ENCODE results near the gene WDR90. TPM values are rescaled to one million over a fixed set of nuclear protein-coding genes. Genes with fewer than 3 reads are reported as not detected.
"Not testable (repeated sequence)": the region's sequence is repeated elsewhere in the genome, so short reads cannot be mapped to it uniquely, and the experiment has no call there.

The WDR90 gene
- total RNA-seq, 1 donor from 2014 or later, result 33.3 TPM

DNA sequence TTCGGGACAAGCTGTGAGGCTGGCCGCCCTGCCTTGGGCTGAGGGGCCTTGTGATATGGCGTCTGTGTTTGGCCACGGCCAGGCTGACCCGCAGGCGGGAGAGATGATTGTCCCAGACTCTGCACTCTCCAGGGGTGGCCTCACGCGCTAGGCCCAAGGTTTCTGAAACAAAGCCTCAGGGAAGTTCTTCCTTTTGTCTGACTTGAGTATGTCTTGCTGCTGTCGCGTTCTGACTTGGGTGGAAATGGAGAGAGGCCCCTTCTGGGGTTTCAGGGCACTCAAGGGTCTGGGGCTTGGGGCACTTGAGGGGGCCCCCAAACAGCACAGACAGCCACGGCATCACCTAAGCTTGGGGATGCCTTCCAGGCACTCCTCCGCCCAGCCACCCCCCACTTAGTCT is 61.9 kb downstream of the WDR90 start:
- intact Hi-C loops (cut with DNase I), result loop anchor here (2.0 kb wide), 1 partner anchor 74 kb away; no protein-coding TSS in a partner anchor
- no peak for ATAC-seq

DNA sequence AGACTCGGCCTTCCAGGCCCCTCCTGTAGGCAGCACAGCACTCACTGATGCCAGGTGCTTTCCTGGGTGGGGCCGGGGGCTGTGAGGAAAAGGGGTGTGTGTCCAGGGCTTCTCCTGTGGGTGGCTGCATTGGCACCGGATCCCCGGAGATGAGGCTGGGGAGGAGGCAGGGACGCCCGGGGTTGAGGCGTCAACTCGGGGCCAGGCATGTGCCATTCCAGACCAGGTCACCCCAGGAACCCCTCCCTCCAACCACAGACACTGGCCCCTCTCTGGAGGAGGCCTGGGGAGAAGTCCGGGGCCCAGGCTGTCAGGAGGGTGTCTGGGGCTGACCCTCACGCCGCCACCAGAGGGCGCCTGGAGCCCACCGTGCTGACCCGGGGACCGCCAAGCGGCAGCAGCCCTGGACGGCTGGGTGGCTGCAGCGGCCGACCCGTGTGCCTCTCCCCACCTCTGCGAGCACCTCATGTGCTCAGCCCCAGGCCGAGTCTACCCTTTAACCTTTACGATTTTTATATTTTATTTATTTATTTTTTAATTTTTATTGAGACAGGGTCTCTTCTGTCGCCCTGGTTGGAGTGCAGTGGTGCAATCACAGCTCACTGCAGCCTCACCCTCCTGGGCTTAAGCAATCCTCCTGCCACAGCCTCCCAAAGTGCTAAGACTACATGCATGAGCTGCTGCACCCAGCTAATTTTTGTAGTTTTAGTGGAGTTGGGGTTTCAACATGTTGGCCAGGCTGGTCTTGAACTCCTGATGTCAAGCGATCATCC is 62.6 kb downstream of the WDR90 start:
- peak; percentile 67 for ATAC-seq
- DNase-seq (ENCODE audit: low spot score), result peak; percentile 90
- intact Hi-C loops (cut with DNase I), result loop anchor here (2.0 kb wide), 1 partner anchor 73 kb away; no protein-coding TSS in a partner anchor

More for the DNA sequence above, 61.9 kb downstream of the WDR90 start:
- DNase-seq (ENCODE audit: low spot score), result no peak

DNA sequence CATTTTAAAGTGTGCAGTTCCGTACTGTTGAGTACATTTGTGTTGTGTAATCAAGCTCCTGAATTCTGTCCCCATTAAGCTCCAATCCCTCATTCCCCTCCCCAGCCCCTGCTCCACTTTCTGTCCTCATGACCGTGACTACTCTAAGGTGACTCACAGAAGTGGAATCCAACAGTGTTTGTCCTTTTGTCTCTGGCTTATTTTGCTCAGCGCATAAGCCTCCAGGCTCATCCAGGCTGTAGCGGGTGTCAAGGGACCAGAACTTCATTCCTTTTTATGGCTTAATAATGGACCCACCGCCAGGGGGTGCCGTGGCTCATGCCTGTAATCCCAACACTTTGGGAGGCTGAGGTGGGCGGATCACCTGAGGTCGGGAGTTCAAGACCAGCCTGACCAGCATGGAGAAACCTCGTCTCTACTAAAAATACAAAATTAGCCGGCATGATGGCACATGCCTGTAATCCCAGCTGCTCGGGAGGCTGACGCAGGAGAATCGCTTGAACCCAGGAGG is 63.6 kb downstream of the WDR90 start:
- DNase-seq (ENCODE audit: low spot score); ATAC-seq; intact Hi-C loops (cut with DNase I): not testable (repeated sequence)

DNA sequence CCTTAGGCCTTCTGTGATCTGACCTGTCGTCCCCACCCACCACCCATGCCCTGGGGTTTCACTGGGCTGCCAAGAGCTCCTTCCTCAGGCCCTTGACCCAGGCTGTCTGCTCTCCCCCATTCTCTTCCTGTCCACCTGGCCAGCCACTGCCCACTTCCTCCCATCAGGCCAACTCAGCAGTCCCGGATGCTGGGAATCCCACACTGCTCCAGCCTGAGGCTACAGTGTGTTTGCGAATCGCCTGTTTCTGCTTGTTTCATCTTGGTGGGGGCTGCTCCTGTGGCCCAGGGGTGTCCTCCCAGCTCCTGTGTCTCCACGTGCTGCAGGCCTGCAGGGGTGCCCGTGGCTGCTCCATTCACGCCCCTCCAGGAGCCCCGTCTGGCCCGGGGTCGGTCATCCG is 64.9 kb downstream of the WDR90 start:
- ATAC-seq (no peak), DNase-seq (ENCODE audit: low spot score) (no peak)
- intact Hi-C loops (cut with DNase I), result no loop called here

DNA sequence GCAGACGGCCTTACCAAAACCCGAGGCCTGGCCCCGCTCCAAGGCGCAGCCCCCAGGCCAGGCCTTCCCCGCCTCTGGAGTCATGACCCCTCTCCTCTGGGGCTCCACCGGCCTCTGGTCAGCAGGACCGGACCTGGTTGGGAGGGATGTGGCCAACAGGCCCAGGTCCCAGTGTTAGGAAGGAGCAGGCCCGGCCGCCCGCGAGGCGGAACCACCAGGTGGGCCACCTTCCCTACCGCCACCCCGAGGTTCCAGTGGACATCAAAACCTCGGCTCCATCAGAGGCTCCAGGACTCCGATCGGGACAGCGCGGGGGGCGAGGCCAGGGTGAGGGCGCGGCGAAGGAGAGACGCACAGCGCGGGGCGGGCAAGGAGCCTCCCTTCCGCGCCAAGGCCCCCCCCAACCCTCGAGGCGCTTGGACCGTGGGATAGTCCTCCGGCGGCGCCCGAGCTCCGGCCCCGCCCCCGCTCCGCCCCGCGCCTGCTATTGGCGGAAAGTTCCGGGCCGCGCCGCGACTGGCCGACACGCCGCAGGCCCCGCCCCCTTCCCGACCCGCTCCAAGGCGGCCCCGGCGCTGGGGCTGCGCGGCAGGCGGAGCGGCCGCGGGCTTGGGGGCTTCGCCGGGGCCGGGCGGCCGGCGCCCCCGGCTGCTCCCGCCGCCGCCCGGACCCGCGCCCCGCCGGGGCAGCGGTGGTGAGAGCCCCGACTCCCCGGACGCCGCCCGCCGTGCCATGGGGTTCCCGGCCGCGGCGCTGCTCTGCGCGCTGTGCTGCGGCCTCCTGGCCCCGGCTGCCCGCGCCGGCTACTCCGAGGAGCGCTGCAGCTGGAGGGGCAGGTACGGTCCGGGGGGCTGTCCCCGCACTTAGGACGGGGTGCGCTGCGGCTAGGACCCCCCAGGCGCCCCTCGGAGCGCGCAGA is 65.7 kb downstream of the WDR90 start, which contains the start of gene METRN:
METRN (plus strand) TSS at position 561 of the 919 bp plus-strand sequence; CDS start at position 733, 172 bp downstream.
- intact Hi-C loops (cut with DNase I), result no loop called here
- ATAC-seq (peak; percentile 91), DNase-seq (ENCODE audit: low spot score) (peak; percentile 96)

DNA sequence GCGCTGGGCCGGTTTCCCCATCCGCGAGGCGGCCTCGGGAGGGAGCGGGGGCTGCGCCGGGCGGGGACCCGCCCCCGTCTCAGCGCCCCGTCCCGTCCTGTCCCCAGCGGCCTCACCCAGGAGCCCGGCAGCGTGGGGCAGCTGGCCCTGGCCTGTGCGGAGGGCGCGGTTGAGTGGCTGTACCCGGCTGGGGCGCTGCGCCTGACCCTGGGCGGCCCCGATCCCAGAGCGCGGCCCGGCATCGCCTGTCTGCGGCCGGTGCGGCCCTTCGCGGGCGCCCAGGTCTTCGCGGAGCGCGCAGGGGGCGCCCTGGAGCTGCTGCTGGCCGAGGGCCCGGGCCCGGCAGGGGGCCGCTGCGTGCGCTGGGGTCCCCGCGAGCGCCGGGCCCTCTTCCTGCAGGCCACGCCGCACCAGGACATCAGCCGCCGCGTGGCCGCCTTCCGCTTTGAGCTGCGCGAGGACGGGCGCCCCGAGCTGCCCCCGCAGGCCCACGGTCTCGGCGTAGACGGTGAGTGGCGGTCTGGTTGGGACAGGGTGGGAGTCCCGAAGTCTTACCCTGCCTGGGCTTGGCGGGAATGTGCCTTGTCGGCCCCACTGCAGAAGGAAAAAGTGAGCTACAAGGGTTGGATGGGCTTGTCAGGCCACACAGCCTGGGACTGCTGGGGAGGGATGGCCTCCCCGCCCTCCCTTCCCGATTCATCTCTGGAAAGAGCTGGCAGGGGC is 66.5 kb downstream of the WDR90 start:
- no peak for ATAC-seq
- no peak for DNase-seq (ENCODE audit: low spot score)
- intact Hi-C loops (cut with DNase I), result no loop called here

DNA sequence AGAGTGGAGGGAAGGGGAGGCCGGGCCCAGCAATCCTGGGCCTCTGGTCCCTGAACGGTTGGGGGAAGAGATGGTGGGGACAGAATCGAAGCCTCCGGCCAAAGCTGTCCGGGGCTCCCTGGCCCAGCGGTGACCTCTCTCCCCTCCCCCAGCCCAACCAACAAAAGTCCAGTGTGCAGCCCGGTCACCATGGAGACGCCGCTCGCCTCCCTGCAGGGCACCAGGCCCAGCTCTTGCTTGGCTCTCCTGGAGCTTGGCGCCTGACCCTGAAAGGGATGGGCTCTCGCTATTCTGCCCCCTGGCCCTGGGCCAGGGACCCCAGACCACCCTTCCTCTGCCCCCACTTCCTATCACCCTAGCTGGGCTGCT is 67.0 kb downstream of the WDR90 start:
- intact Hi-C loops (cut with DNase I), result no loop called here
- DNase-seq (ENCODE audit: low spot score), result peak; percentile 86

DNA sequence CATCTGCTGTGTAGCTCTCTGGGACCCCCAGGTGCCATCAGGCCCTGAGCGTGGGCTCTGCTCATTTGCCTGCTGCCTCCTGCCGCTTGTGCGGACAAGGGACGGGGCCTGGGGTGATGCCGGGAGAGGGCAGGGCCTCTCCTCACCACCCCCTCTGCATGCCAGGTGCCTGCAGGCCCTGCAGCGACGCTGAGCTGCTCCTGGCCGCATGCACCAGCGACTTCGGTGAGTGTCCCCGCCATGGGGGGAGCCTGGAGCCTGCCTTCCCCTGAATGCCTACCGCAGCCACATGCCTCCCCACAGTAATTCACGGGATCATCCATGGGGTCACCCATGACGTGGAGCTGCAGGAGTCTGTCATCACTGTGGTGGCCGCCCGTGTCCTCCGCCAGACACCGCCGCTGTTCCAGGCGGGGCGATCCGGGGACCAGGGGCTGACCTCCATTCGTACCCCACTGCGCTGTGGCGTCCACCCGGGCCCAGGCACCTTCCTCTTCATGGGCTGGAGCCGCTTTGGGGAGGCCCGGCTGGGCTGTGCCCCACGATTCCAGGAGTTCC is 67.7 kb downstream of the WDR90 start:
- DNase-seq (ENCODE audit: low spot score), result no peak
- intact Hi-C loops (cut with DNase I), result no loop called here
- ATAC-seq, result no peak

More for the DNA sequence above, 67.0 kb downstream of the WDR90 start:
- ATAC-seq, result peak; percentile 36

Other genes with a start within 250 kb of the WDR90 start
- 10.4 TPM for gene DECR2, start 247.5 kb upstream of the WDR90 start, total RNA-seq
- 56.0 TPM for gene RAB11FIP3, start 223.7 kb upstream of the WDR90 start, total RNA-seq
- 35.2 TPM for gene CAPN15, start 121.7 kb upstream of the WDR90 start, total RNA-seq
- gene PRR35, start 89.0 kb upstream of the WDR90 start, total RNA-seq, result not detected
- 1.2 TPM for gene NHLRC4, start 82.4 kb upstream of the WDR90 start, total RNA-seq
- gene PIGQ, start 79.4 kb upstream of the WDR90 start, total RNA-seq, result 46.6 TPM
- gene RAB40C, start 59.3 kb upstream of the WDR90 start, total RNA-seq, result 22.5 TPM
- gene WFIKKN1, start 18.4 kb upstream of the WDR90 start, total RNA-seq, result 1.5 TPM
- 54.1 TPM for gene METTL26, start 13.1 kb upstream of the WDR90 start, total RNA-seq
- 15.5 TPM for gene MCRIP2, start 7.5 kb upstream of the WDR90 start, total RNA-seq
- 95.9 TPM for gene RHOT2, start 18.8 kb downstream of the WDR90 start, total RNA-seq
- gene RHBDL1, start 26.3 kb downstream of the WDR90 start, total RNA-seq, result 1.6 TPM
- gene STUB1, start 31.0 kb downstream of the WDR90 start, total RNA-seq, result 80.2 TPM
- gene JMJD8, start 35.0 kb downstream of the WDR90 start, total RNA-seq, result 36.1 TPM
- gene WDR24, start 41.0 kb downstream of the WDR90 start, total RNA-seq, result 10.1 TPM
- gene FBXL16, start 56.4 kb downstream of the WDR90 start, total RNA-seq, result 6.5 TPM
- gene METRN, start 65.8 kb downstream of the WDR90 start, total RNA-seq, result 120 TPM
- gene ANTKMT, start 71.8 kb downstream of the WDR90 start, total RNA-seq, result 26.3 TPM
- 2.1 TPM for gene CCDC78, start 77.1 kb downstream of the WDR90 start, total RNA-seq
- gene HAGHL, start 77.7 kb downstream of the WDR90 start, total RNA-seq, result 6.5 TPM
- gene CIAO3, start 91.6 kb downstream of the WDR90 start, total RNA-seq, result 26.9 TPM
- gene MSLN, start 111.4 kb downstream of the WDR90 start, total RNA-seq, result 2.9 TPM
- 11.4 TPM for gene RPUSD1, start 139.0 kb downstream of the WDR90 start, total RNA-seq
- gene CHTF18, start 139.3 kb downstream of the WDR90 start, total RNA-seq, result 18.9 TPM
- gene GNG13, start 151.4 kb downstream of the WDR90 start, total RNA-seq, result not detected

Data from sciatic nerve (tissue), 2 donors.